ENCODE data around the gene UBE2D2. TPM values are rescaled to one million over a fixed set of nuclear protein-coding genes. Genes with fewer than 3 reads are reported as not detected.

Gene UBE2D2
- polyA plus RNA-seq, 3 donors from 2014 or later, result 231 to 328 (median 243) TPM

DNA sequence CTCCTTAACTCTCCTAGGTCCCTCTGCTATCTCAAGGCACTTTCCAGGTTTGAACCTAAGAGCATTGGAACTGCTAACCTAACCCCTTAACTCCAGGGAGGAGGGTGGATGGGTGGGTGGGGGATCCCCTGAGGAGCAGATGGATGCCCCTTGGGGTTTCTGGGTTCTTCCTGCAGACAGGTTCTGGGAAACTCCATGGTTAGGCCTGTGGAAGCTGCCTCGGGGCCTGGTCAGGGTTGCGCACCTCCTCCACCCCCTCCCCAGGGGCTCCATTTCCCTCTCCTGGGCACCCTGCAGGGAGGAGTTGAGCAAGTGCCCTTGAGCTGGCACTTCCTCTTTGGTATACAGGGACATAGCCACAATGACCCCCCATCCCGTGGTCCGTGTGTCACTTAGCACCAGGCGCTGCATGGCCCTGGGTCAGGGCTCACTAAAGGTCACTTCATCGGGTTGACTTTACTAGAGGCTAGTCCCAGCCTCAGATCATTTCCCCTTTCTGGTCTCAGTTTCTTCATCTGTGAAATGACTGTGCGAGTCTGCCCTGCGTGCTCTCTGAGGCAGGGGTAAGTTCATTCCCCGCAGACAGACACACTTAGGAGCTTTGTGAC is 103.1 kb downstream of the UBE2D2 start:
- H3K27ac Mint-ChIP-seq, result peak overlapping the region; percentile 80 to 99 (median 96)
- peaks cover 90 to 91% of the 10 kb centered on the region in 2 donors for H3K4me1 Mint-ChIP-seq
- H3K4me3 Mint-ChIP-seq, result peak overlapping the region; percentile 35 to 69 (median 55)
- peaks cover 8 to 16% (median 16%) of the 10 kb centered on the region in 3 donors for H3K27me3 Mint-ChIP-seq (ENCODE audit: low read depth in 3 of 3)
- no peaks in the 10 kb centered on the region for H3K9me3 Mint-ChIP-seq
- DNase-seq, result no peak
- no peaks in the 10 kb centered on the region for H3K36me3 Mint-ChIP-seq

DNA sequence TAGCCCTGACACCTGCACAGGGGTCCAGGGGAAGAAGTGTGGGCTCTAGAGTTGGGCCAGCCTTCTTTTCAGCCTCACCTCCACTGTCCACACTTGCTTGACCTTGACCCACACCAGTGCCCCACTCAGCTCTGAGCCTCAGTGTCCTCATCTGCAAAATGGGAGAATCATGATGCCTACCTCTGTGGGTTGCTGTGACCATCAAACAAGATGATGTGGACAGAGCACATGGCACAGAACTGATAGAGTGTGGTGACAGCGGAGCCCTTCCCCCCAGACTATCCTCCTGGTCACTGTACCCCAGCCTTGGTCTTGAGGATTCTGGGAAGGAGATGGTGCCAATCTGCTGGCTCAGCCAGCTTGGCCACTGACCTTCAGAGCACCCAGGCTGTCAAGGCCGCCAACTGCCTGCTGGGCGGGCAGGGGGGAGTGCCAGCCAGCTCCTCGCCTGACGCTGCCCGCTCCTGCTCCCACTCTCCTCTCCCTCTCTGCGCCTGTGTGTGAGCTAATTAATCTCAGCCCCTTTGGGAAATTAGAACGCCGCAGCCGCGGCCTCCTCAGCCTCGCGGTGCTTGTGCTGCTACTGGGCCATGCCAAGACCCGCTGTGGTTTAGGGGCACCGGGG is 103.7 kb downstream of the UBE2D2 start:
- H3K4me1 Mint-ChIP-seq, result peaks cover 87 to 90% of the 10 kb centered on the region in 2 donors
- peak overlapping the region; percentile 80 to 98 (median 94) for H3K27ac Mint-ChIP-seq
- H3K9me3 Mint-ChIP-seq, result no peaks in the 10 kb centered on the region
- H3K36me3 Mint-ChIP-seq, result peaks cover 0 to 4% (median 0%) of the 10 kb centered on the region in 3 donors
- H3K4me3 Mint-ChIP-seq, result peak overlapping the region; percentile 35 to 69 (median 55)
- H3K27me3 Mint-ChIP-seq (ENCODE audit: low read depth in 3 of 3), result peaks cover 8 to 20% (median 16%) of the 10 kb centered on the region in 3 donors
- DNase-seq, result no peak

DNA sequence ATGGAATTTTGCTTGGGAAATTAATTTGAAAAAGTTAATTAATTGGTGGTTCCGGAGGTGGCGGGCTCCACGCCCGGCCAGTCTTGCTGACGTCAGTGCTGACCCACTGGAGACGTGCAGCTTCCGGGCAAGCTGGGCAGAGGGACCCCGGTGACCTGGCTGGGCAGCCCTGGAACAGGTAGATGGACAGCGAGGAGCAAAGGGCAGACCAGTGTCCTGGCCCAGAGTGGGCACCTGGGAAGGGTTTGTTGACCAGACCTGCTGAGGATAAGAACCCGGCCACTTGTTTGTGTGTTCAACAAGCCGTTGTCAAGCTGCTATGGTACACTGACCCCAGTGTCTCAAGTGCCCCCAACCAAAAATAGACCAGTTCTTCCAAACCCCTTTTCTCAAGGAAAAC is 104.5 kb downstream of the UBE2D2 start:
- Mint-ChIP-seq H3K27ac (peak overlapping the region; percentile 92 to 98 (median 95)), H3K4me3 (peak overlapping the region; percentile 42 to 90 (median 87)), H3K4me1 (peaks cover 86 to 90% of the 10 kb centered on the region in 2 donors), H3K9me3 (no peaks in the 10 kb centered on the region), H3K36me3 (peaks cover 0 to 4% (median 0%) of the 10 kb centered on the region in 3 donors), H3K27me3 (ENCODE audit: low read depth in 3 of 3) (peaks cover 8 to 27% (median 23%) of the 10 kb centered on the region in 3 donors)
- no peak for DNase-seq

DNA sequence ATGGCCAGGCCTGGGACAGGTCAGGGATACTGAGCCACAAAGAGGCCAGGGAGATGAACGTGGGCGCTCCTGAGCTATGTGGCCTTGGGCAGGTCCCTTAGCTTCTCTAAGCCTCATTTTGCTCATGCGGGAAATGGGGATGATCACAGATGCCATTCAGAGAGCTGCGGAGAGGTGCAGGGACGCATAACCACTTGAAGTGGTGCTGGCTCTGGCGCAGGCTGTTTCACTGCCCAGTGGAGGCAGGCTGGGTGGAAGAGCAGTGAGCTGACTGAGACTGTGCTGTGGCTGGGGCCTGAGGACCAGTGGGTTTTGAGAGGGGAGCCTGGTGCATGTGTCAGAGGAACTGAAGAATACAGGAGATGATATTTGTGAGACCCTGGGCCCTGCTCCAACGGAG is 105.4 kb downstream of the UBE2D2 start:
- H3K27me3 Mint-ChIP-seq (ENCODE audit: low read depth in 3 of 3), result peaks cover 3 to 28% (median 19%) of the 10 kb centered on the region in 3 donors
- peak overlapping the region; percentile 92 to 98 (median 95) for H3K27ac Mint-ChIP-seq
- H3K36me3 Mint-ChIP-seq, result peaks cover 0 to 4% (median 0%) of the 10 kb centered on the region in 3 donors
- no peaks in the 10 kb centered on the region for H3K9me3 Mint-ChIP-seq
- DNase-seq, result no peak
- H3K4me3 Mint-ChIP-seq, result peak overlapping the region; percentile 80 to 90 (median 87)
- H3K4me1 Mint-ChIP-seq, result peaks cover 87 to 93% of the 10 kb centered on the region in 2 donors

DNA sequence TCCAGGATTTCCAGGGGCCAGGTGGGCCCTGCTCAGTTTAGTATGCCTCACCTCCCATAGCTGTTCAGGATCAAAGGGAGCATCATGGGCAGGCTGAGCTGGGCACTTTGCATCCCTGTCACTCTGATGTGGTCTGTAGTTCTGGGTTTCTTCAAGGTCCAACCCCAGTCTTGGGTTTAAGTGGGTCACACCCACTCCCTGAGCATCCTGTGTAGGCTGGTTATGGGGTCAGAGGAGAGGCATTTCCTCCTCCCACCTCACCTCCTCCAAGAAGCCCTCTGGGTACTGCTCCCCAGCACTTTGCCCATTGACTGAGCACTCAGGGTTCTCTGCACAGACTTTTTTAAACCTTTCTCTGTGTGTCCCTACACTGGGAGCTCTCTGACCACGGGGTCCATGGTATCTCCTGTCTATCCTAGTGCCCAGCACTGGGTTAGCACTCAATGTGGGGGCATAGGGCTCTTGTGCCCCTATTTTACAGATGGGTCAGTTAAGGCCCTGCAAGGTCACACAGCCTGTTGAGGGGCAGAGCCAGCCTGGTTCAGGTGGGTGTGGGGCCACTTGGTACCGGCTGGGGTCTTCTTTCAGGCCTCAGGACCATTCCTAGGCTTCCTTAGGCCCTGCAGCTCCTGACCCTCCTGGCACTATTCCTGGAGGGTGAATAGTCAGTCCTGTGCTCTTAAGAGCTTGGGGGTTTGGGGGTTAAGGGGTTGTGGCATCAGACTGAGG is 106.0 kb downstream of the UBE2D2 start:
- peak overlapping the region; percentile 80 to 90 (median 87) for H3K4me3 Mint-ChIP-seq
- H3K36me3 Mint-ChIP-seq, result peaks cover 0 to 4% (median 0%) of the 10 kb centered on the region in 3 donors
- H3K27ac Mint-ChIP-seq, result peak overlapping the region; percentile 92 to 98 (median 95)
- H3K27me3 Mint-ChIP-seq (ENCODE audit: low read depth in 3 of 3), result peaks cover 3 to 28% (median 17%) of the 10 kb centered on the region in 3 donors
- DNase-seq, result peak; percentile 64 to 71 (median 71)
- no peaks in the 10 kb centered on the region for H3K9me3 Mint-ChIP-seq
- peaks cover 87 to 93% of the 10 kb centered on the region in 2 donors for H3K4me1 Mint-ChIP-seq

DNA sequence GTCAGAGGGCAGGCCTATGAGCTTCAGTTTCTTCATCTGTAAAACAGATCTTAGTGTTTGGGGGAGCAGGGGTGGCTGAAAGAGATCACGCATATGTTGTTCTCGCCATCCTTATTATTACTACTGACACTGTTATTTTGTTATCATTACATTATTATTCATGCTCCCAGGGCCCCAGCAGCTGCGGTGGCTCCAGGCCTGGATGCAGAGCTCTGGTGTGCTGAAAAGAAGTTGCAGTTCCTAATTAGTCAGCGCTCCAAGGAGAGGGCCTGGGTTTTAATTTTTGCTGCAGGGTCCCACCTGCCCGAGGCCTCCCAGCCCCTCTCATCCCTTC is 106.6 kb downstream of the UBE2D2 start:
- Mint-ChIP-seq H3K4me3 (peak overlapping the region; percentile 80 to 90 (median 87)), H3K27ac (peak overlapping the region; percentile 92 to 98 (median 95)), H3K9me3 (no peaks in the 10 kb centered on the region), H3K4me1 (peaks cover 87 to 93% of the 10 kb centered on the region in 2 donors), H3K36me3 (peaks cover 0 to 4% (median 0%) of the 10 kb centered on the region in 3 donors), H3K27me3 (ENCODE audit: low read depth in 3 of 3) (peaks cover 3 to 25% (median 17%) of the 10 kb centered on the region in 3 donors)
- DNase-seq, result no peak

DNA sequence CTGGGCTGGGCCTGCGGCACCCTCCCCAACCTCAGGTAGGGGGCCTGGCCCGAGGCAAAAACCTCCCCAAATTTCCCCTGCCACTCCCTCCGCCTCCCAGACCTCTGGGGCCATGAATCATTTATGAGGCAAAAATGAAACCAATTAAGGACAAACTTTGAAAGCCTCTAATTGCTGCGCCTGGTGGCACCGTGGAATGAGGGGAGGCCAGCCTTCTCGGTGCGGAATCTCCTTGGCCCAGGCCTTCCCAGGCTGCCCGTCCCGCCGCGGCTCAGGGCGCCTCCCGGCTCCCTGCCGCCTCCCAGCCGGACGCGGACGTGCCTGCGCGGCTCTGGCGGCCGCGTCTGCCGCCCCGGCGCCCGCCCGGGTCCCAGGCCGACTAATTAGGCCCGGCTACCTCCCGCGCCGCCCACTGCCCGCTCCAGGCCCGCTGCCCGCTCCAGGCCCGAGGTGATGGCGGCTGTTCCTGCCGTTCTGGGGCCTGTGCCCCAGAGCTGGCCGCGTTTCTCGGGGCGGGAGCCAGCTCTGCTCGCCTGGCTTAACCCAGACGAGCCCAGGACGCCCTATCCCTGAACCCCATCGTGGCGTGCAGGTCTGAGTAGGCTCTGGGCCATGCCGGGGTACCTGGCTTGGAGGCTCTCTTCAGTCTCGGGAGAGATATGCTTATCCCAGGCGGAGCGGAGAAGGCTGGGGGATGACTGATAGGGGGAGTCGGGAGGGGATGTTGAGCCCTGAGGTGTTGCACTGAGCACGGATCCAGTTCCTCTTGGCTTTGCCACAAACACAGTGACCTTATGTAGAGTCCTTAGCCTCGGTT is 107.1 kb downstream of the UBE2D2 start:
- peak; percentile 57 to 62 (median 61) for DNase-seq
- Mint-ChIP-seq H3K27ac (peak overlapping the region; percentile 92 to 99 (median 96)), H3K36me3 (peaks cover 0 to 4% (median 0%) of the 10 kb centered on the region in 3 donors), H3K4me3 (peak overlapping the region; percentile 95 to 100 (median 98)), H3K27me3 (ENCODE audit: low read depth in 3 of 3) (peaks cover 3 to 25% (median 17%) of the 10 kb centered on the region in 3 donors), H3K9me3 (no peaks in the 10 kb centered on the region), H3K4me1 (peaks cover 87 to 93% of the 10 kb centered on the region in 2 donors)

DNA sequence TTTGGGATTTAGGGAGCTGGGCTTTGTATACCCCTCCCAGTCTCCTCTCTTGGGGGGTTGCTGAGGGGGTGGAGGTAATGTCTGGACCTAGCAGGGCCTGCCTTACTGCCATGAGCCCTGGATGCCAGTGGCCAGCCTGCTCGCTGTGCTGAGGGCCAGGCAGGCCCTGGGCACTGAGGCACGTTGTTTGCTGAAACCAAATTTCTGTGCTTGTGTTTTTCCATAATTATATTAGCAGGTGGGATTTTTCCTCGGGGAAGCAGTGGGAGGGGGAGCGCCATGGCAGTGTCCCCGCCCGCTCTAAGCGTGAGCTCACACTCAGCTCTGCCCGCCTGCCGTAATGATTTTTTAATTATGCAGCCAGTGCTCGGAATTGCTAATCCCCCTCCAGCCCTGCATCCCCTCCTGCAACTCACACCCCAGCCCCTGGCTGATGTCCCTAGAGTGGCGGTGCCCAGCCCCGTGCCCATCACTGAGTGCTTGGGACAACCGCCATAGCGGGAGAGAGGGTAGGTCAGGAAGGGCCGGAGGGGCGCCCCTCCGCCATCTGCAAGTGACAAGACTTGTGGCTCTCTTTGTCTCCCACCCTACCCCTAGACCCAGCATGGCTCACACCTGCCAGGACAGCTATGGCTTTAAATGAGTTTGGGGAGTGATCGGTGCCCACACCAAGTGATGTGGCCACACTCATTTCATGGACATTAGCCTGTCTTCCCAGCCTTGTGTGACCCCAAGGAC is 108.0 kb downstream of the UBE2D2 start:
- H3K27me3 Mint-ChIP-seq (ENCODE audit: low read depth in 3 of 3), result peaks cover 3 to 25% (median 17%) of the 10 kb centered on the region in 3 donors
- peak overlapping the region; percentile 95 to 100 (median 98) for H3K4me3 Mint-ChIP-seq
- peaks cover 0 to 4% (median 0%) of the 10 kb centered on the region in 3 donors for H3K36me3 Mint-ChIP-seq
- peak overlapping the region; percentile 92 to 99 (median 96) for H3K27ac Mint-ChIP-seq
- DNase-seq, result no peak
- H3K4me1 Mint-ChIP-seq, result peaks cover 87 to 93% of the 10 kb centered on the region in 2 donors
- H3K9me3 Mint-ChIP-seq, result no peaks in the 10 kb centered on the region

DNA sequence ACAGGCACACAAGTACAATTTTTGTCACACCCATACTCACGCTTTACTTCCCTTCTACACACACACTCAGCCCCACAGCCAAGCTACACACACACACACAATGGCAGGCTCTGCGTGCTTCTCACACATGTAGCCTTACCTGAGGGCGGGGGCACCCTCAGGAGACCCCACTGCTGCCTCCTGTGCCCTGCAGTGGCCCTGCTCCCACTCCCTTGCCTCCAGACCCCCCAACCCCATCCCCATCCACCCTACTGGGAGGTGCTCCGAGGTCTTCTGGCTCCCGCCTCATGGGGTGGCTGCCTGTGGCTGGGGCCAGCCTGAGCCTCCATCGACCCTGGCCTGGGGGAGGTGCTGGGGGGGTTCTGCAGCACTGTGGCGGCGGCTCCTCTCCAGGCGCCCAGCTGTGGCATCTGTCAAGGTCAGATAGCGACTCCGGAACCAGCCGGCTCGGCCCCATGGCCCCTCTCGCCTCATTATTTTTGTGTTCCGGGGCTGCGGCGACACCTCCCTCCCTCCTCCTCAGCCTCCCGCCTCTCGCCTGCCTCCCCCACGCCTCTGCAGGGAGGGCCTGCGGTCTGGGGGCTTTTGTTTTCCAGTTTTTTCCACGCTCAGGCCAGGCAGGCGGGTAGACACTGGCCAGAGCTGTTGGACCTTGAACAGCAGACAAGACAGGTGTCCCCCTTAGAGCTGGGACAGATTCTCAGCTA is 108.7 kb downstream of the UBE2D2 start:
- Mint-ChIP-seq H3K27ac (peak overlapping the region; percentile 92 to 99 (median 96)), H3K9me3 (no peaks in the 10 kb centered on the region), H3K27me3 (ENCODE audit: low read depth in 3 of 3) (peaks cover 3 to 22% (median 17%) of the 10 kb centered on the region in 3 donors), H3K4me3 (peak overlapping the region; percentile 95 to 100 (median 98)), H3K4me1 (peaks cover 87 to 92% of the 10 kb centered on the region in 2 donors), H3K36me3 (peaks cover 0 to 4% (median 1%) of the 10 kb centered on the region in 3 donors)
- peak; percentile 75 to 77 (median 75) for DNase-seq

DNA sequence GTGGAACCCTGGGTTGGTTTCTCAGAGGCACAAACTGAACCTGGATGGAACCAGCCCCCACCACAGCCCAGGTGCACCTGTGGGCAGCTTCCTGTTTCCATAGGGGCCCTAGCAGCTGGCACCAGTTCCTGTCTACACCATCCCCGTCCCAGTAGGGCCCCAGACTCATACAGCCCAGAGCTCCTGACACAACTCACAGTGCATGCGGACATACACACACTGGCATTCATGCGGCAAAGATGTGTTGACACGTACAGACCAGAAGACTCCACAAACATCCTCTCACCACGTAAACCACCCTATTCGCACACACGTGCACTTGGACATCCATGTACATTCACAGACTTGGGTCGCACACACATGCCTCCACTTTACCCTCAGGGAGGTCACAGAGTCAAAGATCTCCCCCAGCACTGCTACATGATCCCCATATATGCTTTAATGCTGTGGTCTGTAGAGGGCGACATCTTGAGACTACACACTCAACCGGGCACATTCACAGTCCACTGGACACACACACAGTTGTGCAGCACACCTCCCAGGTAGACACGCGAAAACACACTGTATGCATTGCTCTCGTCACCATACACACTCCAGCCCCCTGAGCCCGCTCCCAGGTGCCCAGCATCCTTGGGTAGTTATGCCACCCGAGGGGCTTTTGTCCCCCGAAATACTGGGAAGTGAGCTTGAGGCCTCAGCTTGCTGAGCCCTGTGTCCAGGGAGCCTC is 109.4 kb downstream of the UBE2D2 start:
- no peaks in the 10 kb centered on the region for H3K9me3 Mint-ChIP-seq
- peak; percentile 73 to 77 (median 77) for DNase-seq
- peaks cover 87 to 92% of the 10 kb centered on the region in 2 donors for H3K4me1 Mint-ChIP-seq
- peak overlapping the region; percentile 95 to 100 (median 98) for H3K4me3 Mint-ChIP-seq
- H3K27me3 Mint-ChIP-seq (ENCODE audit: low read depth in 3 of 3), result peaks cover 3 to 22% (median 17%) of the 10 kb centered on the region in 3 donors
- peaks cover 0 to 4% (median 3%) of the 10 kb centered on the region in 3 donors for H3K36me3 Mint-ChIP-seq
- H3K27ac Mint-ChIP-seq, result peak overlapping the region; percentile 92 to 99 (median 96)

DNA sequence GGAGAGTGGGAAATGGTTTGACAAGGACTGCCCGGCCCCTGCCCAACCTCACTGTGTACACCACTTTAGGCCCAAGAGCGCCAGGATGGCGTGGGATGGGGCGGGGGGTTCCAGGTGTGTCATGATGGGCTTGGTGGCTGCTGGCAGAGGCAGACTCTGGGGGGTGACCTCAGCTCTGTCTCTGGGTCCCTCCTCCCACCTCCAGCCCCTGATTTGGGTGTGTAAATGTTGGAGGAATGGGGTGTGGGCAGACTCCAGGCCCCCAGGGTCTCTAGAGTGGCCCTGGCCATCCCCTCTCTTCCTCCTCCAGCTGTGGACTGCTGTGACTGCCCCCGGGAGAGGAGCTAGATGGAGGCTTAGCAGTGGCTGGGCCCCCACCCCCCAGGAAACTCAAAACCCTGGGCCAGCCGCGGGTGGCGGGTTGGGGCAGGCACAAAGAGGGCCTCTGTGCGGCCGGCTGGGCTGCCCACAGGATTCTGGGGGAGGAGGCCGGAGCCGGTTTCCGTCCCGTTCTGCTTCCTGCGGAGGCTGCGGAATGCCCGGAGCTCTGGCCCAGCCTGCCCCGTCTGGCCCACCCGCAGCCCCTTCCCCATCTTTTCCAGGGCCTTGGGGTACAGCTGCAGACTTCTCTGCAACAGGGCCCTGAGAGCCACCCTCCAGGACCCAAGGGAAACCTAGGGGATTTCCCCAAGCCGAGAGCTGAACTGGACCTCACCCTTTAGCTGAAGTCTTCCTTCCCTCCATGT is 110.1 kb downstream of the UBE2D2 start:
- H3K4me3 Mint-ChIP-seq, result peak overlapping the region; percentile 95 to 100 (median 98)
- H3K4me1 Mint-ChIP-seq, result peaks cover 83 to 88% of the 10 kb centered on the region in 2 donors
- H3K27me3 Mint-ChIP-seq (ENCODE audit: low read depth in 3 of 3), result peaks cover 3 to 22% (median 17%) of the 10 kb centered on the region in 3 donors
- peak; percentile 53 to 60 (median 60) for DNase-seq
- H3K27ac Mint-ChIP-seq, result peak overlapping the region; percentile 92 to 99 (median 96)
- H3K9me3 Mint-ChIP-seq, result no peaks in the 10 kb centered on the region
- peaks cover 0 to 4% (median 3%) of the 10 kb centered on the region in 3 donors for H3K36me3 Mint-ChIP-seq
